GM19240 (cell line): ENCODE measurements around the gene COPS4.

Experiments used
- DNase-seq: peaks from one replicate; pipeline ENCODE4 v3.0.0; 2011; ENCODE audit warnings: low spot score; ENCODE audit not compliant: insufficient read length

The COPS4 gene

DNA sequence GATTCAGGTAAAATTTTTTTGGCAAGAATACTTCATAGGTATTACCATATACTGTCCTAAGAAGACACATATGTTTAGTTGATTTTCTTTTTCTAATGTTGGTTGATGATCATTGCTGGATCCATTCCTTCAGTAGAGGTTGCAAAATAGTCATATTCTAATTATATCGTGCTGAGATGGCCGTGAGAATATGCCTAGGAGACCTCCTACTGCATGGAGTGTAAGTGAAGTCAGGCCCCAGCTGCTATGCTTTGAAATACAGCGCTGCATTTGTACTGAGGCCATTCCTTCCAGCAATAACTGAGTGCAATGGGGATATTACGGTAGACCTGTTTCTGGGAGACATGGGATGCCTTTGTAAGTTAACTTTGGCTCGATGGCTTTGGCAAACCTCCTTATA, 86.3 kb downstream of the COPS4 start:
- no peak for DNase-seq

DNA sequence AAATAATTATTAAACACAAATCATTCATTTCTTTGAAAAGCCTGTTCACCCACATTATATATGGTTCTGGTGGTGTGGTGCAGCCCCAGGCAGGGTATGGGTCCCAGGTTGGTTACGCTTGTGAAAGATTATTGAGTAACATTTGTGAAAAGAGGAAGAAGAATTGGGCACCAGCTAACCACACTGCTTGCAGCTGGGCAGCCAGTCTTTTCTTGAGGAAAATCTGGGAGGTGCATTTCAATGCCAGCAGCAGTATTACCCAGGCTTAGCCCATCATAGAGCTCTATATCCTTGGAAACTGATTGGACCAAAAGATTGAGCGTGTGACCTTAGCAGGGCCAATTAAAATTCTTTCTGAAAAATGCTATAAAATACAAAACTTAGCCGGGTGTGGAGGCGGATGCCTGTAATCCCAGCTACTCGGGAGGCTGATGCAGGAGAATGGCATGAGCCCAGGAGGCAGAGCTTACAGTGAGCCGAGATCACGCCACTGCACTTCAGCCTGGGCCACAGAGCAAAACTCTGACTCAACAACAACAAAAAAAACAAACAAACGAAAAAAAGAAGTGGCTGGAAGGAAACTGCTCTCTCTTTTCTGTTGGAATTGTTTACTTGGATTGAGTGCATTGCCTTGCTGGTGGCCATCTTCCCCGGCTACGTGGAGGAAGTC, 89.3 kb downstream of the COPS4 start:
- no peak for DNase-seq
